ENCODE data around the gene FUT7.
"Not testable (repeated sequence)": the region's sequence is repeated elsewhere in the genome, so short reads cannot be mapped to it uniquely, and the experiment has no call there.

FUT7 gene

DNA sequence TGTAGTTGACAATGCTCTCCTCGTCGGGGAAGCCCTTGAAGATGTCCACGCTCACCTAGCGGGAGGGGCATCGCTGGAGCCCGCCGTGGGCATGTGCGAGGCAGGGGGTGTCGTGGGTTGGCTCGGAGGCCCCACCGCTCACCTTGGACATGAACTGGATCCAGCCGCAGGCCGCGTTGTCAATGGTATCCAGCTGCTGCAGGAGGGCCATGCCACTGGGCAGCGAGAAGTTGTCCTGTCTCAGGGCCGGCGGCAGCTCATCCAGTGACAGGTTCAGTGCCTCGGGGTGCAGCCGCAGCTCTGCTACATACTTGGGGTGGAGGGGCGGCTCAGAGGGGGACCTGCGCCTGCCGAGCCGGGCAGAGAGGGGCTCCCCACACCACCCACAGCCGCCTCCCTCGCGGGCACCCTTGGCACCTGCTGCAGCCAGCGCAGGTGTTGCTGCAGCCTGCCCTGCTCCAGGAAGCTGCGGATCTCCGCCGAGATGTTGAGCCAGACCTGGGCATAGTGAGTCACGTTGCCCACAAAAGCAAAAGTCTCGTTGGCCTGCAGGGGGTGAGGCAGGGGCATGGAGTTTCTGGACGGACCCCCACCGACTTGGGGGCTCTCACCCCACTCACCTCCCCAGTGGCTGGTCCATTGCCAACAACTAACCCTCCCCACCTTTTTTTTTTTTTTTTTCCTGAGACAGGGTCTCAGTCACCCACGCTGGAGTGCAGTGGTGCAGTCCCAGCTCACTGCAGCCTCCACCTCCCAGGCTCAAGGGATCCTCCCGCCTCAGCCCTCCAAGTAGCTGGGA, 12.9 kb downstream of the FUT7 start:
- no peak for DNase-seq (ENCODE audit: low spot score)

- DNase-seq (ENCODE audit: low spot score), result no peak
Measured at GRCh38 chr9:137017791-137018497, 13.9 kb downstream of the FUT7 start.

- DNase-seq (ENCODE audit: low spot score), result no peak
Measured at GRCh38 chr9:137017071-137017470, 14.8 kb downstream of the FUT7 start.

DNA sequence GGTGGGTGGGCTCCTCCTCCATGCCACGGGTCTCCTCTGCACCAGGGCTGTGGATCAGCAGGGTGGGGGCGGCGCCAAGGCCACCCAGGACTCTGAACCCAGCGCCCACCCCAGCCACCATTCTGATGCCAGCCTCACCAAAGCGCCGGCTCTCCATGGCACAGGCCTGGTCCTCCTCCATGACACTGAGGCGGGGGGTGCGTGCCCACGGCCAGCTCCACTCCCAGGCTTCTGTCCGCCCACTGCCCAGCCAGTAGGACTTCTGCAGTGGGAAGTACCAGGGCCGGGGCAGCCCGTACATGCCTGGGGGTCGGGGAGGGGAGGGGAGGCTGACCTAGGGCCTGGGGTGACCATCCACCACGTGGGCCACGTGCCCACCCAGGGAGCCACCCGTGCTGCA, 15.5 kb downstream of the FUT7 start:
- DNase-seq (ENCODE audit: low spot score), result no peak

GRCh38 chr9:137015976-137016375, 15.9 kb downstream of the FUT7 start:
- no peak for DNase-seq (ENCODE audit: low spot score)

DNA sequence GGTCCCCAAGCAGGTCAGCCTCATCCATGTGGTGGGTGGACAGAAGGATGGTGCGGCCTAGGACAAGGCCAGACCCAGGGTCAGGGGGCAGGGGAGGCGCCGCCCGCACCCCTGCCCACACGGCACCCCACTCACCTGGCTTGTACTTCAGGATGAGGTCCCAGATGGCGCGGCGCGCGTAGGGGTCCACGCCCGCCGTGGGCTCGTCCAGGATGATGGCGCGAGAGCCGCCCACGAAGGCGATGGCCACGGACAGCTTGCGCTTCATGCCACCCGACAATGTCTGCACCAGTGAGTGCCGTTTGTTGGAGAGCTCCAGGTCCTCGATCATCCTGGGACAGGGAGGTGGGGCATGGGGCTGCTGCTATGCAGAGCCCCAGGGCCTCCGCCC, 16.4 kb downstream of the FUT7 start:
- no peak for DNase-seq (ENCODE audit: low spot score)

DNA sequence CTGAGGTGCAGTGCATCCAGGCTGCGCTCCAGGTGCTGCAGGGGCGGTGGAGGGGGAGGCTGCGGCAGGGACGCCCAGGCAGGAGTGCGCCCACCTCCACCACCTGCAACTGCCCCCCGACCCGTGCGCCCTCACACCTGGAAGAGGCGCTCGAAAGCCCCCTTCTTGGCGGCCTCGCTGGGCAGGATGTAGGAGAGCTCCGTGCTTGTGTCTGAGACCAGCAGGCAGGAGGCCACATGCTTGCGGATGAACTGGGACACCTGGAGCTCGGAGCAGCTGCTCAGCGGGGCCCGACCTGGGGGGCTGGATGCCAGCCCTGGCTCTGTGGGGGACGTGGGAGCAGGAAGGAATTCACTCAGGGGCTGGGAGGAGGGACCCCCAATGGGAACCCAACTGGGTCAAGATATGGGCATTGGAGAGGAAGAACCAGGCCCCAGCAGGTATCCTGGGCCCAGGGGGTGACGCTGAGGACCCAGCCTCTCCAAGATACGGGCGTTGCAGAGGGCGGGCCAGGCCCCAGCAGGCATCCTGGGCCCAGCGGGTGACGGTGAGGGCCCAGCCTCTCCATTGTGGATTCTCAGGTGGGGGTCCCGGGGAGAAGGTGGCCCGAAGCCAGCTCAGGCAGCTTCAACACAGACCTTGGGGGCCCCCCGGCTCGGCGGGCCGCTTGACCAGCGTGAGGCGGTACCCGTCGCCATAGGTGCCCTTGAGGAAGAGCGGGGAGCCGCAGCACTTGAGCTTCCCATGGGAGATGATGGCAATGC, 16.9 kb downstream of the FUT7 start:
- DNase-seq (ENCODE audit: low spot score), result no peak

DNA sequence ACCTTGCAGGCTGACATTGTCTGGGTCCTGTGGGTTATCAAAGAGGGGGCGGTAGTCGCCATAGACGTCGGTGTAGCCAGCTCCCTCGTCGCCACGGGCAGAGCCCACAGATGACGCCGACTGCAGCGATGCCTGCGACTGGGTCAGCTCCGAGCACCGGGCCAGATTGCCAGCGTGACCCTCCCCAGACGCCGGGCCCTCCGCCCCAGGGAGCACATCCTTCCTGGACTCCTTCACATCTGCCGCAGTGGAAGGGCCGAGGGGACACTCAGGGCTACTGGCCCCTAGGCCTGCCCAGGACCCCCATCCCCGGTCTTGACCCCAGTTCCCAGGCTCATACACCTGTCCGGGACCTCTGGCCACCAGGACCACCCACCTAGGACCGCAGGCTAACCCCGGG, 17.7 kb downstream of the FUT7 start:
- no peak for DNase-seq (ENCODE audit: low spot score)

- DNase-seq (ENCODE audit: low spot score), result no peak
Measured at GRCh38 chr9:137013571-137013940, 18.3 kb downstream of the FUT7 start.

GRCh38 chr9:137012694-137013570, 19.0 kb downstream of the FUT7 start:
- no peak for DNase-seq (ENCODE audit: low spot score)

DNA sequence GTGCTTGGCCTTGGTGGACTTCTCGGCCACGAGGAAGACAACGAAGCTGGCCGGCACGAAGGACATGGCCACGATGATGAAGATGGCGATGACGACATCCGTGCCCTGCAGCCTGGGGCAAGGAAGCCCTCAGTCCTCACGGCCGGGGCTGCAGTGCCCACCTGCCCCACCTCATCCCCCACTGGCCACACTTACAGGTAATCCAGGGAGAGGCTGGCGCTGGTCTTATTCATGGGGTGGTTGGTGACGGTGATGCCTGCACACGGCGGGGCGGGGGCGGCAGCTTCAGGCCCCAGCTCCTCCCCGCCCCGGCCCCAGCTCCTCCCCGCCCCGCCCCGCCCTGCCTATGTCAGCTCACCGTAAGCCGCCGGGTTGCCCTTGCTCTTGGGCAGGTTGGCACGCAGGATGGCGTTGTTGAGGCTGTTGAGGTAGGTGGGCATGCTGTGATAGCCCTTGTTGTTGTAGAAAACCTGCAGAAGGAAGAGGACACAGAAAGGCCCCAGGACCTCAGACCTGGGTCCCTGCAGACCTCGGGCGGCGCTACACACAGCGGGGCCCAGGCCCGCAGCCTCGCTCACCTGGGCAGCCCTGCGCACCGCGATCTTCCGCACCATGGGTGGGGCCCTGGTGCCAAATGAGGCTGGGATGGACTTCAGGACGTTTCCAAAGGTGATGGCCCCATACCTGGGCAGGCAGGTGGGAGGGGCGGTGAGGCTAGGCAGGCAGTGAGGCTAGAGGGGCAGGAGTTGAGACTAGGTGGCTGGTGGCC, 19.8 kb downstream of the FUT7 start:
- no peak for DNase-seq (ENCODE audit: low spot score)

GRCh38 chr9:137011156-137011555, 20.7 kb downstream of the FUT7 start:
- no peak for DNase-seq (ENCODE audit: low spot score)

DNA sequence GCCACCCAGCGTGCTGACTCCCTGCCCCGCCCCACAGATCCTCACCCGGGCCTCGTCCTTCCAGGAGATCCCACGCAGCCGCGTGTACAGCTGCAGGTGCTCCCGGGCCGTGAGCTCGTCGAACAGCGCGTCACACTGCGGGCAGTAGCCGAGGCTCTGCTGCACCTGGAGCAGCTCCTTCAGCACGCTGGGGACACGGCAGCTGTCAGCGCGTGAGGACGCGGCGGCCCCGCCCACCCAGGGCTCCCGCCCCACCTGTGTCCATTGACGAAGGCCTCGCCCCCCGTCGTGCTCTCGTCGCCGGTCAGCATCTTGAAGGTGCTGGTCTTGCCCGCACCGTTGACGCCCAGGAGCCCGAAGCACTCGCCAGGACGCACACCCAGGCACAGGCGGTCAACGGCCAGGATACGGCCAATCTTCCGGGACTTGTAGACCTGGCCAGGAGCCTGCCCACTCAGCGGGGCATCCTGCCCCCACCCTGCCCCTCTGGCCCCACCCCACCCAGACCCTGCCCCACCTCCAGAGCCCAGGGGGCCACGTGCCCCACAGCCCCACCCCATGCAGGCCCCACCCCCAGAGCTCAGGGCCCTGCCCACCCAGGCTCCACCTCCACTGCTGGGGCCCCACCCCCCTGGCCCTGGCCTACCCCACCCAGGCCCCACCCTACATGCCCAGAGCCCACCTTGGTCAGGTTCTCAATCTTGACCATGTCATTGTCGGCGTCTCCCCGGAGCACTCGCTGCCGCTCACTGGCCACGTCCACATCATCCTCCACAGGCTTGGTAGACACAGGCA, 21.8 kb downstream of the FUT7 start:
- no peak for DNase-seq (ENCODE audit: low spot score)

DNA sequence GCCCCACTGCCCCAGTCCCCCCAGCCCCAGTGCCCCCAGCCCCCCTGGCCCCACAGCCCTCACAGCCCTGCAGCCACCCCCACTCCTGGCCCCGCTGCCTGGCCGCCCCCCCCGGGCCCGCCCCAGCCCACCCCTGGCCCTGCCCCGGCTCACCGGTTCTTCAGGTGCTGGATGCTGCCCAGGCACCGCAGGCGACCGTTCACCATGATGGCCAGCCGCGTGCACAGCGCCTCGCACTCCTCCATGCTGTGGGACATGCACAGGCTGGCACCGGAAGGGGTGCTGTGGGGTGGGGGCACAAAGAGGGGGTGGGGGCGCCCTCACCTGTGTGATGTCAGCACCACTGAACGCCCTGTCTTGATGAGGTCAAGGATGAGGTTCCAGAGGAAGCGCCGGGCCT, 22.7 kb downstream of the FUT7 start:
- no peak for DNase-seq (ENCODE audit: low spot score)

- DNase-seq (ENCODE audit: low spot score), result no peak
Measured at GRCh38 chr9:137008312-137008711, 23.6 kb downstream of the FUT7 start.

DNA sequence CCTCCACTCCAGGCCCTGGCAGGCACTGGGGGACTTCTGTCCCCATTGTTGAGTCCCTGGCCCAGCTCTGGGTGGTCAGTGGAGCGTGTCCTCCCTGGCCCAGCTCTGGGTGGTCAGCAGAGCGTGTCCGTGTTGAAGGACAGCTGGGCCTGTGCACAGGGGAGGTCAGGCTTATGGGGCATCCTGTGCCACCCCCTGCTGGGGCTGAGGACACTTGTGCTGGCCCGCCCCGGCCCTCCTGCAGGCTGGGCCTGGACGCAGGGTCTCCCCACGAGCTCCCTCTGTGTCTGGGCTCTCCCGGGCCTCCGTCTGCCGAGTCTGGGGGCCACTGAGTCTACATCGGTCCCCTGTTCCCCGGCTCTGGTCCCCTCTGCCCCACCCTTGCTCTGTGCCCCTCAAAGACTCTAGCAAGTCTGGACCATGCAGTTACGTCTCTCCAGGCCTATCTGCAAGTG, 24.0 kb downstream of the FUT7 start:
- DNase-seq (ENCODE audit: low spot score), result no peak

DNA sequence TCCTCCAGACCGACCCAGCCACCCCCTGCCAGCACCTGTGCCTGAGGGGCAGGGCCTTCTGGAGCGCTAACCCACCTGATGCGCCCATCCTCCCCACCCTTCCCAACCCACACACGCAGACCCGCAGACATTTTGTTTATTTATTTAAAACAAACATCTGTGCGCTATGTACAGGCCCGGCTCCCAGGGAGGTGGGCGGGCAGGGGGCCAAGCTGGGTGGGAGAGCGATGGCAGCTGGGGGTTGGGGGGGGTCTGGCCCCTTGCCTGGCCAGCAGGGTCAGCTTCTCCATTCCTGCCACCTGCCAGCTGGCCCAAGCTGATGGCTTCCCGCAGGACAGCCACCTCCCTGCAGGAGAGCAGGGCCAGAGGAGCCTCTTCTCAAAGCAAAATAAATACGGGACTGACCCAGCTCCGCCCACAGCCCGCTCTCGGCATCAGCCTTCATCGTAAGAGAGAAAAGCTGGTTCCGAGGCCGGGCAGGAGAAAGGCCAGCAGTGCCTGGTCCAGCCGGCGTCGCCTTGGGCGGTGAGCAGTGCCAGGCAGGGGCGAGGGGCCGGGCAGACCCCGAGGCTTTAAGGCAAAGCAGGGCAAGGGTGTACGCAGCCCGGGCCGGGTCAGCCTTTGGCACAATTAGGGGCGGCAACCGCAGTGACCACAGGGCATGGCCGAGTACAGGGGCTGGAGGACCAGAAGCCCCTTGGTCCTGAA, 24.6 kb downstream of the FUT7 start:
- no peak for DNase-seq (ENCODE audit: low spot score)

DNA sequence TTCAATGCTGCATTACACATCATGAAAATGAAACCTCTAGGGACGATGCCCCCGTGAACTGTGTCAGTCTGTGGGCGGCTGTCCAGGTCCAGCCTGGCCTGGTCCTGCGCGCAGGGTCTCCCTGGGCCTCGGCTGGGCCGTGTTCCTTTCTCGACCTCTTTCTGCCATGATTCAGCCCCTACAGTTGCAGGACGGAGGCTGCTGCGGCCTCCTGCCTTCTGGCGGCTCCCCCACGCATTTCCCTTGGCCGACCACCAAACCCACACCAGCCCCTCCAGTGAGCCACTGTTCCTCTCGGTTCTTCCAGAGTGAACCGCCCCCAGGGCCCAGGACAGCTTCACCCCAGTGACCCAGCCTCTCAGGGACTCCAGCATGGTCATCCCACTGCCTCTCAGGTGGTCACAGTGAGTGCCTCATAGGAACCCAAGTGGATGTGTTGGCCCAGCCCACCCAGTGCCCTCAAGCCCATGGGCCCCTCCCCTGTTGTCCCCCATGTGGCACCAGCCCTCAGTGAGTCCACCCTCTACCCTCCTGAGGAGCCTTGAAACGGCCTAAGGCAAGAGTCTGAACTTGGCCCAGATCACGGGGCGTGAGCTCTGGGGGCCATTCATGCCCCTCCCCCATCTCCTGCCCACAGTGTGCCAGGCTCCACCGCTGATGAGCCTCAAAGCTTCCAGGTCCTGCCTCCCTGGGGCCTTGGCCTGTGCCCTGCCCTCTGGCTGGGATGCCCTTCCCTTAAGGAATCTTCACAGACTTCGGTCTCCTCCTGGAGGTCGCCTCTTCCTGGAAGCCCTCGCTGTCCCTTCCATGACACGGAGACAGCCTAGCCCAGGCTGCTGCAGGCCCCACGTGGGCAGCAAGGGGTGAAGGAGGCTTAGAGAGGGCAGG, 25.5 kb downstream of the FUT7 start:
- DNase-seq (ENCODE audit: low spot score), result no peak

DNA sequence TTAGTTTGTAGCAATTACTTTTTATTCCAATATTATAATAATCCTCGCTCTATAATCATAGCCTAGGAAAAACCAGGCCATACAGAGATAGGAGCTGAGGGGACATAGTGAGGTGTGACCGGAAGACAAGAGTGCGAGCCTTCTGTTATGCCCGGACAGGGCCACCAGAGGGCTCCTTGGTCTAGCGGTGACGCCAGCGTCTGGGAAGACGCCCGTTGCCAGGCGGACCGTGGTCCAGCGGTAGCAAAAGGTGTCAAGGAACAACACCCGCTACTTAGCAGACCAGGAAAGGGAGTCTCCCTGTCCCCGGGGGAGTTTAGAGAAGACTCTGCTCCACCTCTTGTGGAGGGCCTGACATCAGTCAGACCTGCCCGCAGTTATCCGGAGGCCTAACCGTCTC, 27.6 kb downstream of the FUT7 start:
- not testable (repeated sequence) for DNase-seq (ENCODE audit: low spot score)
